HL-60/S4 treated with retinoic acid at 250 ng/mL for 4 days and 3 days (cell line): ENCODE measurements around the gene TMEM200C.
"Not testable (repeated sequence)": the region's sequence is repeated elsewhere in the genome, so short reads cannot be mapped to it uniquely, and the experiment has no call there.

Experiments
- in situ Hi-C: fragments of 300-500 bp; cut with MboI; formaldehyde crosslinking; loops from 2 replicates; pipeline ENCODE4 v1.7.0; 2022; ENCODE audit warnings: low sequenced_read_pairs

Gene TMEM200C

DNA sequence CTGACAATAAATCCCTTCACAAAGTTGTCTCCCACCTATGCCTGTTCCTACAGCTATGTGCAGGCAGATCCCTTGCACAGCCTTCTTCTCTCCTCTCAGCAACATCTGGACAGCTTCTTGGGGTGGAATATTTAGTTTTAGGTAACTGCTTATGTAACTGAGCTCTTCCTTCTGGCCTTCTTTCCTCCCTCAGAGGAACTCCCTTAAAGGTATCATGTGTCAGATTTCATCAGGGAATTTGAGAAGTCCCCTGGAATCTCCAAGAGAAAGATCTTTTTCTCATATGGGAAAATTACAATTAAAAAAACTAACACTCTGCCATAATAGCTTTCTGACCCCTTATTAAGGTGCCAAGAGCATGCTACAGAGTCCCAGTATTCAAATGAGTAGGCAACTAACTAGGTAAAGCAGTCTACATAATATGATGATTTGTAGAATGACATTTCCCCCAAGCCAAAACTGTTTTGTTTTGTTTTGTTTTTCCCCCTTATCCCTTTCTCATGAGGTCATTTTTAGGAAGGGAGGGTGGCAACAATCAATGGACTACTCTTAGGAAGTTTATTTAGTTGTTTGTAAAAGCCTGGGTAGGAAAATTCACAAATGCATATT is 2.4 kb downstream of the TMEM200C start:
- in situ Hi-C loops: no loop called here

DNA sequence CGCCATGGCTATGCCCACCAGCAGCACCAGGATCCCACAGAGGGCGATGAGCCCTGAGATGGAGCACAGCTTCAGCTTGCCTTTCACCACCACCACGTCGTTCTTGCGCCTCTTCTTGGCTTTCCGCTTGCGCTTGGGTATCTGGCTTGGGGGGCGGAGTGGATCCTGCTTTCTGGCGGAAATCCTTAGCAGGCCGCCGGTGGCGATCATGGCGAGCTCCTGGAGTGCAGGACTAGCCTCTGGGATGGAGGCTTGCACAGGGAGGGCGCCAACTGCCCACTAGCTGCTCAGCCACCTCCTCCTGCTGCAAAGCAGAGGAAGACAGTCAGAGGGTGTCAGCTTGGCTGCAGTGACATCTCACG is 3.5 kb downstream of the TMEM200C start:
- in situ Hi-C loops: no loop called here

DNA sequence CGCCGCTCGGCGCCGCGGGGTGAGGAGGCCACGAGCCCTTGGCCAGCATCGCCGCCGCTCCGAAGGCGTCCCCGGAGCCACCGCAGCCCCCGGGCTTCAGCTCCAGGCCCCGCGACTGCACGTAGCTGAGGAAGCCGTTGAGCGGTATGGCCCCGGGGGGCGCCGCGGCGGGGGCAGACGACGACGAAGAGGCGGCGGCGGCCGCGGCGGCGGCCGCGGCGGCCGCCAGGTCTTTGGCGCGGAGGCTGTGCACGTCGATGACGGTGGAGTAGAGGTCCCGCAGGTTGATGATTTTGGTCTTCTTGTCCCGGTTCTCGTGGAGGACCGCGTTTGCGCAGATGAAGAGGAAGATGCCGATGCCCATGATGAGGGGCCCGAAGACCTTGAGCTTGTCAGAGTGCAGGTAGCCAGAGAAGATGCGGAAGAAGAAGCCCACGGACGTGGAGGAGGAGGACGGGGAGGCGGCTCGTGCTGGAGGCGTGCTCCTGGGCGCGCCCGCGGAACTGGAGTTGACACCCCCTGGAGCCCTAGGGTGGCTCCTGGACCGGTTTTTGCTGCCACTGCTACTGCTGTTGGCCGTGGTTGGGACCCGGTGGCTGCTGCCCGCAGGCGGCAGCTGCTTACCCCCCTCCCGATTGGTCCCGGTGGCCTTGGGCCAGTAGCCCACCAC is 4.0 kb downstream of the TMEM200C start:
- in situ Hi-C loops: no loop called here

DNA sequence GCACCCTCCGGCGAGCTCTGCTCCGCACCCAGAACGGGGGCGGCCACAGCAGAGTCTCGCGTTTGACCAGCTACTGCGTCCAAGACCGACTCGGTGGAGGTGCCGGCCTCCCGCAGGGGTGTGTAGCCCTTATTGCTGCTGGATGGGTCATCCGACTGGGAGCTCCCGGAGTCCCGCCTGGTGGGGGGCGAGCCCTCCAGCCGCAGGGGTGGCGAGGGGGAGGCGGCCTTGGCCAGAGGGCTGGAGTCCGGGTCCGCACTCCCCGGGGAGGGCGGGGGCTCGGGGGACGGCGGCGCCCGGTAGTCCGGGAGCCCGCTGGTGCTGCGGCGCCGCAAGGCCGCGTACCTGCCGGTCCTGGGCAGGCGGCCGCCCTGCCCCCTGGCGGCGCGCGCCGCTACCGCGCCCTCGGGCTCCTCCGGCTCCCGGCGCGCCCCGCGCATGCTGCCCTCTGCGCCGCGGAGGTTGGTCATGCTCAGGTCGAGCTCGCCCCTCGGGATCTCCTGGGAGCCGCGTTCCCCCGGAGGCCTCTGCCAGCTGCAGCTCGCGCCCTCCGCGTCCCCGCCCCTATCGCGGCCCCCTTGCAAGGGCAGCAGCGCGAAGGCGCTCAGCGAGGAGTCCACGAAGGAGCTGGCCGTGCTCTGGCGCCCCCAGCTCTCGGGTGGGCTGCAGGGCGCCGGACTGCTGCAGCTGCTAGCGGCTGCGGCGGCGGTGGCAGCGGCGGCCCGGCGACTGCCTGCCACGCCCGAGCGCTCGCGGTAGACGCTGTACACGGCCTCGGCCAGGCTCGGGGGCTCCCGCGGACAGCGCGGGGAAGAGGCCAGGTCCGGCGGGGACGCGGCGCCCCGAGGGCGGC is 4.8 kb downstream of the TMEM200C start:
- in situ Hi-C loops: no loop called here

DNA sequence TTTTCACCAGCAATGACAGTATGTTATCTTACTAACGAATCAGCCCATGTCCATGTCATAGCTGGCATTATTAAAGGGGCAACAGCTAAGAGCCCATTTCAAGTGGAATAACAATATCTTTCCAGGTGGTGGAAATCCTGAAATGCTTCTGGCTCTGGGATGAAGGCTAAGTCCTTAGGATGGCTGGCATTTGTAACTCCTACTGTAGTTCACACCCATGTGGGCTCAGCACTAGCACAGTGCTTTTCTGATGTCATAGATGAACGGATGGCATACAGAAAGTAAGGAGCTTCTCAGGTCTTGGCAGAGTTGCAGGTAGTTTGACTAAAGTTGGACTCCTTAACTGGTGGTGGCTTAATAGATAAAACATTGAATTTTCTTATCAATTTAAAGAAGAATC is 10.0 kb downstream of the TMEM200C start:
- in situ Hi-C loops: no loop called here

DNA sequence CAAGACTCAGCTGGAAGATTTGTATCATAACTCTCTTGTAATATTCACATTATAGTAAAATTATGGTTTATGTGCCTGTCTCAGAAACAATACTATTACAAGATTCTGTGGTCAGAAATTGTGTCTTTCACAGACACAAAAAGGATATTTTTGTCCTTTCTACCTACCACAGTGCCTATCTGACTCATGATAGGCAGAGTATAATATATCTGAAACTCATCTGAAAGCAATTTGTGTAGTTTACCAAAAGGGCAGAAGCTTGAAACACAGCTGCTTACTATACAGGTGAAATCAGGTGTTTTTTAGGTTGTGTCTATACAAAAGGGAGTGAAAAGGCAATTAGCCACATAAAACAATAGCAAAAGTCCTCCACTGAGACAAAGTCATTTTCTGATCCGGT is 10.9 kb downstream of the TMEM200C start:
- in situ Hi-C loops: no loop called here

DNA sequence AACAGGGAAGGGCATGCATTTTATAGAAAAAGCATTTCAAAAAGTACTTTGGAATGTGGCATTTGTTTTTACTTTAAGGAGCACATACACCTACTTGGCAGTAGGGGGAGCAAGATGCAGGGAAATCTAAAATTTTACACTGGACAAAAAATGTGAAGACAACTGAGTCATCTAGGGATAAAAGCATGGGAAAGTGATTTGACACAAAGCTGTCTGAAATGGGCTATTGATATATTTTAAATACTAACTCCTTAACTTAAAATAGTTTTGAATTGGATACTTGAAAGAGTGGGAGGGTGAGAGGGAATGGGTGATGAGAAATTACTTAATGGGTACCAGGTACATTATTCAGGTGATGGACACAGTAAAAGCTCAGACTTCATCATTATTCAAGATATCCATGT is 15.8 kb downstream of the TMEM200C start:
- in situ Hi-C loops: no loop called here

DNA sequence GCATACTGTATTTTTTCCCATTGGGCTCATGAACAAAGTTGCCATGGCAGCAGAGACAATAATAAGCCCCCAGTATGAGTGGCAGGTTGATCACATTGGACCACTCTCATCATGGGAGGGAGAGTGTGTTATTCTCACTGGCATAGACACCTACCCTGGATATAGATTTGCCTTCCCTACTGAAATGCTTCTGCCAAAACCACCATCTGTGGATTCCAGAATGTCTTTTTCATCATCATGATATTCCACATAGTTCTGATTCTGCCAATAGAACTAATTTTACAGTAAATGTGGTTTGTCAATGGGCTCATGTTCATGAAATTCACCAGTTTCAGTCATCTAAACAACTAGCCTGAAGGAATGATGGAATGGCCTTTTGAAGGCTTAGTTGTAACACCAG is 18.4 kb downstream of the TMEM200C start:
- in situ Hi-C loops: no loop called here

DNA sequence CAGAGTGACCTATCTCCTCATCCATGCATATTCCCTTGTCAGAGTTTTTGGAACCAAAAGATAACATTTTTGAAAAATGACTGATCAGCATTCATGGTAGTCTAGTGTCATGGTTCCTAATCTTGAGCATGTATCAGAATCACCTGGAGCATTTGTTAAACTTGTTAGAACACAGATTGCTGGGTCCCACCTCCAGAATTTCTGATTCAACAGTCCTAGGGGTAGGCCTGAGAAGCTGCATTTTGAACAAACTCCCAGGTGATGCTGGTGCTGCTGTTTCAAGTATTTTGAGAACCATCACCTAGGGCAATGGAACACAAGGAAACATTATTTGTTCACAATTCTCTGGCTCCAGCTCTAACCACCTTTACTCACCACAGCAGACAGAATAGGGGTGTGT is 21.0 kb downstream of the TMEM200C start:
- in situ Hi-C loops: no loop called here

DNA sequence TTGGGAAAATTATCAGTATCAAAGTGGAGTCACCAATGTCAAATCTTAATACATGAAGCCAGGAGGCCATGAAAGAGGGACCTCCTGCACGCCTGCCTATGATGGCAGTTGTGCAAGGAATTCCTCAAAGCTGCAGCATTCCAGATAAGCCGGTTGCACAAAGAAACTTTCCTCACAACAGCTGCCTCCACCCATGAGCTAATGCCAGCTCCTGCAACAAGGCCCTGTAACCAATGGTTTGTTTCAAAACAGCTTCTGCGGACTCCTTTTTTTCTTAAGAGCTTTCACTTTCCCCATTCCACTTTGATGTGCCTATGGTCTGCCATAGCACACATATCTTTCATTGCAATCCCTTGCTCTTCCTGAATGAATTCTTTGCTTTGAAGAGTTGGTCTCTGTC is 22.4 kb downstream of the TMEM200C start:
- in situ Hi-C loops: no loop called here

DNA sequence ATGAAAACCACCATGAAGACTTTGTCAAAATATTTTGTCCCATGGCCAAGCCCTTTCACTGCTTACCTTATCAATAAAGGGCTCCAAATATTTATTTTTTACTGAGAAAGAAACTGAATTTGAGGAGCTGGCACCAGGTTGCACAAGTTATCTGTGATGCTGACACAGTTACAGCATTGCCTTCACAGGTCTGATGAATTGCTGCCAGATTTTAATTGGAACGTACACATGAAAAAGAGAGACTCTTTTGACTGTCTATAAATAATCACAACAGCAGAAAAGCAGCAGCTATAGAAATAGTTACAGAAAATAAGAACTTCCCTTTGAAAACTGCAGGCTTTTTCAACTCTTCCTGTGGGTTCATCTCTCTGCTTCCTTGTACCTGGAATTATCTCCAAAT is 23.9 kb downstream of the TMEM200C start:
- in situ Hi-C loops: no loop called here

DNA sequence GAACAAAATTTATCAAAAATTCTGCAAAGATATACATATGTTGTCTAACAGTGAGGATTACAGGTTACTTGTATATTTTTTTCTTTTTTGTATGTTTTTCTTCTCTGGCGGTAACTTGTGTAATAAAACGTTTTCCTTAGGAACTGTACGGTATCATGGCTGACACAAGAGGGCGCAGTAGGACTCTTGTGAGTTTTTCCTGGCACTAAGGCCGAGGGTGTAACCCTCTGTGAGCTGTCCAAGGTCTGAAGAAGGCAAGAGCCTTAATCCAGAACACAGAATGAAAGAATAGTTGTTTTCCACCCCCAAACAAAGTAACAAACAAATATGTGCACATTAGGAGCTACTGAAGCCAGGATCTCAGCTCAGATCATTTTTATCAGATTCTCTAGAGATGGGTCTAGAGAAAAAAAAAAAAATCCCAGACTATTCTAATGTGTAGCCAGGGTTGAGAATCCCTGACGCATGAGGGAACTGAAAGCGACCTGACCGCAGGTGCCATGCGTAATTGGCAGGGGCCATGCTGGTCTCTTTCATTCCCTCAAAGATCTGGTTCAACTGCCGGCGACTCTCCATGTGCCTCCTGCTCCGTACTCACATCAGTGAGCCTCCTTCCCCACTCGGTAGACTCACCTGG is 27.0 kb downstream of the TMEM200C start:
- in situ Hi-C loops: no loop called here

DNA sequence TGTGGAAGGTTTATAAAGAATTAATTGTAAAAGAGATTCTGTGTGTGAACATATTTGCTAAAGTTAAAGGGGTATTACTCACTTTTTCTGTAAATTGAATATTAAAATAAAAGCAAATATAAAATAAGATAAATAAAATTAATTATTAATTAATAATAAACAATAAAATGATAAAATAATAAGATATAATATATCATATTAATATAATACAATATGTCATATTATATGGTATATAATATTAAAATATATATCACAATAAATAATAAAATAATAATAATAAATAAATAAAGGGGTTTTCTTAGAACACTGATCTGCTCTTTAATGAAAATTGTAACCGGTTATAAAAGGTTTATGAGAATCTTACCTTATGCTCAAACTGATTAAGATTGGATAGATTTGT is 29.8 kb downstream of the TMEM200C start:
- in situ Hi-C loops: no loop called here

DNA sequence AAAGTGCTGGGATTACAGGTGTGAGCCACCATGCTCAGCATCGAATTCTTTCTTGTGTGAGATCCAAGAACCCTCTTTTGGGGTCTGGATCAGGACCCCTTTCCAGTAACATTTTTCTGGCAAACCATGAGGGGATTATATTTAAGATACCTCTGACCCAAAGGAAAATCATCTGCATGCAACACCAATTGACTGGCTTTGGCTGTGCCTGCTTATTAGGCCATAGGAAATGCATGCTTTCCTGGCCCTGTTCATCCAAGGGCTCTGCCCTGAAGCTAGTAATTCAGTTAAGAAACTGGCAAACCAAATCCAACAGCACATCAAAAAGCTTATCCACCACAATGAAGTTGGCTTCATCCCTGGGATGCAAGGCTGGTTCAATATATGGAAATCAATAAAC is 33.2 kb downstream of the TMEM200C start:
- in situ Hi-C loops: not testable (repeated sequence)

DNA sequence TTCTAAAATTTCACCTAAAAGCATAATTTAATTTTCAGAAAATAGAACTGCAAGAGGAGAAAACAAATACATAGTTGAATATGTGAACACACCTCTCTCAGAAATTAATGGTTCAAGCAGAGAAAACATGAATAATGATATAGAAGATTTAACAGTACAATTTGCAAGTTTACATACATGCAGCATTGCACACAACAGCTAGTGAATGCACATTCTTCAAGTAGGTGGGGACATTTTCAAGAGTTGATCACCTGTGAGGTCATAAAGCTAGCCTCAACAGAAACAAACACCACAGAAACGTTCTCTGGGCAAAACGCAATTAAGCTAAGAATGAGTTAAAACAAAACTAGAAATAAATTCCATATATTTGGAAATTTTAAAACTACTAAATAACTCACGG is 38.1 kb downstream of the TMEM200C start:
- in situ Hi-C loops: no loop called here

DNA sequence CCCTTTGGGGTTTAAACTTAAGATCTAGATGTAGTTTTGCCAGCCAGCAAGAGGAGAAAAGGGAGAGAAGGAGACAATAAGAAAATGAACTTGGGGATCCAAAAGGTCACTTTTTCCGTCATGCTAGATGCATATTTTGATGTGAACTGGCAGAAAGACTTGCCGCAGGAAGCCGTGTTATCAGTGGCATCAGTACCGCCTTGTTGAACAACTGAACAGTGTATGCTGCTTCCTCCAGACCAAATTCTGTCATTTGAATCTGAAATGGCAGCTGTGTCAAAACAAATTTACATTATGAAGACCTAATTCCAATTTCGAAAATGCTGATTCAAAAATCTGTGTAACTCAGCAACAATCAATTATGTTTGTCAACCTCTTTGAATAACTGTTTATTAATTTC is 42.1 kb downstream of the TMEM200C start:
- in situ Hi-C loops: no loop called here

DNA sequence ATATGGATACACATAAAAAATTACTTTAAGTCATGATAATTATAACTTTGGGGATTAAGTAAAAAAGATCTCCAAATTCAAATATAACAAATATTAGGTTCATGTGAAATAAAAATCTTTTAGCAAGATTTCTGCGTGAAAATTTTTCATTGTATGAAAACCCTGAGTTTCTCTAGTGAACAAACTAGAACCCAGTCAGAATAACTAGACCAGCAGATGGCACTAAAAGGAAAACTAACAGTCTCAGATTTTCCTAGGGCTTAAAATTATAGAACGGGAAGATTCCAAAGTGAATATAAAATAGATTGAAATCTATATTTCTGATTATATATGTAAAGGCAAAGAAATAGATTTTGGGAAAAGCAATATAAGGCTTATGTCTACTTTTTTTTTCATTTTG is 43.3 kb downstream of the TMEM200C start:
- in situ Hi-C loops: no loop called here

DNA sequence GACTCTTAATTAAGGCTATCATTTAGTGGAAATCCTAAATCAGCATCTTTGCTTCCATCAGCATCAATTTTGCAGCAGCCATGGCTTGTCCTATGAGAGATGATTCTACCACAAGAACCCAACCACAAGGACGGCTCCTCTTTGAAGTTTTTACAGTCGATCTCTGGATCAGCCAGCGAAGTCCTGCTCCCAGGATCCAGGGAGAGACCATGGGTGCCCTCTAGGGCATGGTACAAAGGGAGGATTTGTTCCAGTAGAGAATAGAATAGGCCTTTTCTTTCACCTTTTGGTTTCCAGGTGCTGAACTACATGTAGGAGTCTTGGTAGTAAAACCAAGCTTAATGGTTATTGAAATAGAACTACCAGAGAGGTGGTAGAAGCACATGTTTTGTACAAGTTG is 52.7 kb downstream of the TMEM200C start:
- in situ Hi-C loops: no loop called here

DNA sequence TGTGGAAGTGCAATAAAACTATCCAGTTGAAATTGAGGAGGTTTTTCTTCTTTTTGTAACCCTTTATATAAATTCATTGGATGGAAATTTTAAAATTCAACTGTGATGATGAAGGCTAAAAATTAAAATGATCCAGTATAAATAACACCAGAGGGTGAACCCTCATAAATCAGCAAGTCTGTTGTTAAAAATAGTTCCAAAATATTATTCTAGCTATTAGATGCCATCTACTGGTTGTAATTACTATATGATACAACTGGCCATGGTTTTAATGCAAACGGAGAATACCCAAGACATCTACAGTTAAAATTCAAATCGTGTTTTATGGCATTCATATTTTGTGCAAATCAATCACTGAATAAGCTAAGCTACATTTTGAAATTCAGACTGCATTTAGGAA is 53.8 kb downstream of the TMEM200C start:
- in situ Hi-C loops: no loop called here

DNA sequence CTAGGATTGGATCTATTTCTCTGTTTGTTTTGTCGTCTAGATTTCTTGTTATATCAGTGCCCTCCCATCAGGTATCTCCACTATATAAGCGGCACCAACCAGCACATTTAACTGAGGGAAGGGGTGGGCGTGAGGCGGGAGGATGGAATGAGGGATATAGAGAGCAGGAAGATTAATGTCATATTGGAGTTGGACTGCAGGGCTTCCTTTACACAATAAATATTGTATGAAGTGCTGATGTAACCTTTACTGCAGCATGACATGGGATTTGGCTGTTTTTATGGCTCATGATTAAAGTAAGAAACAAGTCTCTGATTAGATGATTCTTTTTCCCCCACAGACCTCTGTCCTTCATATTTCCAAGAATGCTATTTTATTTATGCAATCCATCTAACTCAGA is 54.8 kb downstream of the TMEM200C start:
- in situ Hi-C loops: no loop called here

DNA sequence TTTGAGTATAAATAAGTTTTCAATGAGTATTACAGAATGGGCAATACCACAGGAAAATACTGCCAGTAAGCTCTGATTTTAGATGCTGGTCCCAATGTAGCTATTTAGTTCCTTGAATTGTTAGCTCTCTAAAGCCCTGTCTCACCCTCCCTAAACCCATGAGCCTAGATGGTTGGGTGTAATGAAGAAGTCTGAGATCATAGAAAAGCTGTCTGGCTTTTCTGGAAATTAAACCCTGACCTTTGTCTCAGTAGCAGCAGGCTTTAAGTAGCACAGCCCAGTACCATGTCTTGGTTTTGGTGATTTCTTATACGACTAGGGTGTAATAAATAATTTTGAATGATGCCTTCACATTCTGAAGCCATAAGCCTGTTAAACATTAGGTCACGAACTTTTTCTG is 55.3 kb downstream of the TMEM200C start:
- in situ Hi-C loops: no loop called here

DNA sequence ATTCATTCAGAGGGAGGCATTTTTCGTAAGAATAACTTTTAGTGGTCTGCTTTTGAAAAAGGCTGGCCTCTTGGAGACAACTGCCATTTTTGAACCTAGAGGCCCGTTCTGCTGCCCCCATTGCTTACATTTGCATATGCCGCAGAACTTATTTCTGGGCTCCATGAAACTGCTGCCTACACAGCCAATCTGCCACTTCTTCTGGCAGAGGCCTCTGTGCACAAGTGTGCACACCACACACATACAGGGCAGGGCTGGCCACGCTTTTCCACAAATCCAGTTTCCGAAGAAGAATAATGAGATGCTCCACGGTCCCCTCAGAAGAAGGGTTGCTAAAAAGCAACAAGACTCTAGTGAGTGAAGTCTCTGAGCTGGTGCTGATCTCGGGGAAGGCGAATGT is 56.2 kb downstream of the TMEM200C start:
- in situ Hi-C loops: no loop called here
